Measurements from ENCODE around the gene STIP1. TPM values are rescaled to one million over a fixed set of nuclear protein-coding genes. Genes with fewer than 3 reads are reported as not detected.

Gene STIP1
- total RNA-seq: 112 and 116 TPM in 2 replicates

DNA sequence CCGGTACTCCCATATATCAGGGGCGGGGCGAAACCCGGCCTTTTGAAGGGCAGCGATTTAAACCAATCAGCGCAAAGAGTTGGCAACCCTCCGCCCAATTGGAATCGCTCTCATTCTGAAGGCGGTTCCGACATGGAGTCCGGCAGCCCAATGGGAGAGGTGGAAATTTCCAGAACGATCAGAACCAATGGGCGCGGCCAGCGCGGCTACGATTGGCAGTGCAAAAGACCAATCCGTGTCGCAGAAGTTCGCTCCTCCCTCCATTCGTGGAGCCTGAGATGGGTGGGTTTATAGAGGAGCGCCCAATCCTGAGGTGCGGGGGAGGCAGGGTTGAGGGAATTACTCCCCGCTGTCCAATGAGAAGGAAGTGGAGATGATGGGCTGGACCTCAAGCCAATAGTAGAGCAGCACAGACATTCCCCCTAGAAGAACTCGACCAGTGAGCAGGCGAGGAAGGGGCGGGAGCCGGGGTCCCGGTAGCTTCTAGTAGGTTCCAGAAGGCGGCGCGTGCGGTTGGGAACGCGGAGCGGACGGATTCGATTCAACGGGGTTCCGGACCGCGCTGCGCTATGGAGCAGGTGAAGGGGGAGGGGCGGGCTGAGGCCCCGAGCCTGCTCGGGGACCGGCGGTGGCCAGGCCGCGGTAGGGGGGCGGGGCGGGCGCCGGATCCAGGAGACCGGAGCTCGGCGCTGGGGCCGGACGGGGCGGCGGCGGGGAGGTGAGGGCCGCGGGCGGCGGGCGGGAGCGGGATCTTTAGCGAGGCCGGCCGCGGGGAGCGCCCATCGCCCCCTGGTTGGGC lies at the start of gene STIP1:
STIP1 (plus strand) TSS at position 479 of the 799 bp plus-strand sequence; CDS start at position 570, 91 bp downstream.

DNA sequence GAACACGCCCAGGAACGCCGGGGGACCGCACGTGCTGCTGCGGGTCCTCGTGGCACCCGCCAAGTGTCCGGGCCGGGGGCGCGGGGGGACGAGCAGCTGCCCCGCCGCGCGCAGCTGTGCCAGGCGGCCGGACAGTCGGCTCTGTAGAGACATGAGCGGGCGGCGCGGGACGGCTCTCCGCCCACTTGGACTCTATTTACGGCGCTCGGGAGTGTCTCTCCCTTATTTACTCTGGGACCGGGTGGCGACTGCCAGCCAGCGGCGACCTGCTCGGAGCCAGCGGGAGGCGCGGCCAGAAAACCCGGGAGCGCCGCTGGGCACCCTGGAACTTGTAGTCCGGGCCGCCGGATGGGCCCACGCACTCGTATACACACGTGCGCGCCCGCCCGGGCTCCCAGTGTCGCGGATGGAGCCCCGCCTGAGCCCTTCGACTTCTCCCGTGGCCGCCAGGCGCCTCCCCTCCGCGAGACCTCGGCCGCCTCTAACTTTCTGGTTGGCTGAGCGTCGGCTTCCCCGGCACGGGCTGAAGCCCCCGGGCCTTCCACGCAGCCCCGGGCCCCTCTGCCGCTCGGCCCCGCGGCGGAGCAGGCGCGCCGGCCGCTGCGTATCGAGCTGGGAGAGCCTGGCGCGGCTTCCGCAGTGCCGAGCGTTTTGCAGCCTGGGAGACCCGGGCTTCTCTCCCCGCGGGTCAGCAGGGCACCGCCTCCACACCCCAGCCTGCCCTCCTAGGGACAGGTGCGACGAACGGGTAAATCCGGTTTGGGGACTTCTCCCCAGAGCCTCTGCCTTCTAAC lies 19.9 kb upstream of the STIP1 start, which contains the start of gene MACROD1:
MACROD1 (minus strand) TSS at position 272 of the 794 bp plus-strand sequence; CDS start at position 153, 119 bp downstream.

DNA sequence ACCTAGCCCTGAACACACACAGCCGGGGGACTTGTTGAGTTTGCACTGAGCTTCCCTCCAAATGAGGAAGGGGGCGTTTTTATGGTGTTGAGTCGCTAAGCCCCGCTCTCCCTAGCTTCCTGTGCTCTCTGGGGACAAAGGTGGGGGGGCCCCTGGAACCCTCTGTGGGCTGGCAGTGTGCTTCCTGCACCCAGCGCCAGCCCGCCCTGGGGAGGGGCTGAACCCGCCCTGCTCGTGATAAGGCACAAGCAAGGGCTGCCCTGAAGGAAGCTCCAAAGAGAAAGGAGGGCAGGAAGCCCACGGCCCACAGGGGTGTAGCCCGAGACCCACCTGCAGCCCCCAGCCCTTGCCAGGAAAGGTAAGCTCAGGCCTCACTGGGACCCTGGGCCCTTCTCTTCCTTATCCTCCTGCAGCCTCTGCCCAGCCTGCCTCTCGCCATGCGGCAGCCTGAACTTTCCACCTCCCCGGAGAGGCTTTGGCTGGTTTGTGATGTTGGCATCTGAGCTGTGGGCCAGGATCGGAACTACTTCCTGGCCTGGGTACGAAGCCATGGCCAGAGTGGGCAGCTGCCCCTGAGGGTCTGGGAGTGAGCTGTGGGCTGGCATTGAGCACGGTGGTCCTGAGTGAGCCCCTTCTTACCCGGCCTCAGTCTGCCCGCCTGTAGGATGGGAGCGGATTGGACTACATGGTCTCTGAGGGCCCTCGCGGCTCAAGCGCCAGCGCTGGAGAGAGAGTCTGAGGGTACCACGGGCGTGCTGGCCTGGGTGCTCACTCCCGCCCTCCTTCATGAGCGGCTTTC lies 20.7 kb downstream of the STIP1 start, which contains the start of gene FERMT3:
FERMT3 (plus strand) TSS at position 265 of the 799 bp plus-strand sequence. CDS start 644 bp downstream, outside the sequence.

DNA sequence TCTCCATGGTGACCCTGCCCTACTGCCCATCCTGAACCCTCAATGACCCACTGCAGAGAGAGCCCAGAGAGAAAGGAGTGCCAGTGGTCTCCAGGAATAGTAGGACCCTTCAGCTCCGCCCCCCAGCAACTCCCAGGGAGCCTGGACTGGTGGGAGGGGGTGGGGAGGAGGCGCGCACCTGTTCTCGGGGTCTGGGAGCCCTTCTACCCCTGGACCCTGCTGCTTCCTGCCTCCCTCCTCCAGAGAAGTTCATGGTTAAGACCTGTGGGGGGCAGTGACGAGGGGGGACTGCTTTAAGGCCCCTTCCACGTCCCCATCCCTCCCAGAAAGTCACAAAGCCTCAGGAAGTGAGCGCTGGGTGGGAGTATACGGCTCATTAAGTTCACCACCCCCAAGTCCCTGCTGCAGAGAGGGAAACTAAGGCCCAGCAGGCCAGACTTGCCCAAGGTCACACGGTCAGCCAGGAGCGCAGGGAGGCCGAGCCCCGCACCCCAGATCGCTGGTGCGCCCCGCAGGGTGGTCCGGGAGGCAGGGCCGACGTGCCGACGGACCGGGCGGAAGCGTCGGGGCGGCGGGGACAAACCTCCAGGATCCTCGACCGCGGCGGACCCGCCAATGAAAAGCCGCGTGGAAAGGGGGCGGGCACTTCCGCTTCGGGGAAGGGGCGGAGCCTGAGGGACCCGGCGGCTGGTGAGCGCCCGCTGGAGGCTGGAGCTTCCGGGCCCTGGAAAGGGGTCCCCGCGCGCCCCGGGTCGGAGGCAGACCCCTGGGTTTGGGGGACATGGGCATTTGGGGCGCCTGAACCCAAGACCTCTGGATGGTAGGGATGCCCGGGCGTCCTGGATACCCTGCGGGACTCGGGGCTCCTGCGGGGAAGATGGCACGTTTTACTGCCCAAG lies 39.9 kb downstream of the STIP1 start, which contains the start of the genes NUDT22 and TRPT1:
NUDT22 (plus strand) TSS at position 667 of the 899 bp plus-strand sequence. CDS start 379 bp downstream, outside the sequence.
TRPT1 (minus strand) TSS at position 579 of the 899 bp plus-strand sequence; CDS start at position 253, 326 bp downstream.

DNA sequence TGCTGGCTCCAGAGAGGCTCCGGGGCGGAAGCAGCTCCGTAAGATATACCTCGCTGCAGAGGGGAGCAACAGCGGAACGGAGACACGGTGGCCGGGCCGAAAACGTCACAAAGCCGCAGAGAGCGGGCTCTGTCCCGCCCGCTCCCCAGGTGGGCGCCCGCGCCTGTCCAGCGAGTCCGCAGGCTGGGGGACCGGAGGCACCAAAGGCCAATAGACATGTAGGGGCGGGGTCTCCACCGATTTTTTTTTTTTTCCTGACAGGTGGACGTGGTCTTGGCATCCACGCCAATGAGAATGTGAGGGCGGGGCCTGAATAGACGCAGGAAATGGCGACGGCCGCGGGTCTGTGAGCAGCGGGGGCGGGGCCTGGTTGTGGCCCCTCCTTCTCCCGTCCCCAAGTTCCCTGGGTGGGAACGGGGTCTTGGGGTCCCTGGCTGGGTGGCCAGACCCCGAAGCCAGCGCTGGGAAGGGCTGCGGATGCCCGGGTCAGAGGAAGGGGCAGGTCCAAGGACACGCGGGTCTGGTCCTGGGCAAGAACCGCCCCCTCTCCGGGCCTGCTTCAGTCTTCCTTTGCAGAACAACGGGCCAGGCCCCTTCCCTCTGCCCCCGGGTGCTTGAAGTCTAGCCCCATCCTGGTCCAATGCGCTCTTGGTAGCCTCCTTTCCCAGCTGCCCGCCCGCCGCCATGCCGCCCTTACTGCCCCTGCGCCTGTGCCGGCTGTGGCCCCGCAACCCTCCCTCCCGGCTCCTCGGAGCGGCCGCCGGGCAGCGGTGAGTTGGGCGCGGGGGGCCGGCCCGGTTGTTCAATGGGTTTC lies 44.4 kb downstream of the STIP1 start, which contains the start of gene DNAJC4:
DNAJC4 (plus strand) TSS at position 378 of the 814 bp plus-strand sequence; CDS start at position 685, 307 bp downstream.

DNA sequence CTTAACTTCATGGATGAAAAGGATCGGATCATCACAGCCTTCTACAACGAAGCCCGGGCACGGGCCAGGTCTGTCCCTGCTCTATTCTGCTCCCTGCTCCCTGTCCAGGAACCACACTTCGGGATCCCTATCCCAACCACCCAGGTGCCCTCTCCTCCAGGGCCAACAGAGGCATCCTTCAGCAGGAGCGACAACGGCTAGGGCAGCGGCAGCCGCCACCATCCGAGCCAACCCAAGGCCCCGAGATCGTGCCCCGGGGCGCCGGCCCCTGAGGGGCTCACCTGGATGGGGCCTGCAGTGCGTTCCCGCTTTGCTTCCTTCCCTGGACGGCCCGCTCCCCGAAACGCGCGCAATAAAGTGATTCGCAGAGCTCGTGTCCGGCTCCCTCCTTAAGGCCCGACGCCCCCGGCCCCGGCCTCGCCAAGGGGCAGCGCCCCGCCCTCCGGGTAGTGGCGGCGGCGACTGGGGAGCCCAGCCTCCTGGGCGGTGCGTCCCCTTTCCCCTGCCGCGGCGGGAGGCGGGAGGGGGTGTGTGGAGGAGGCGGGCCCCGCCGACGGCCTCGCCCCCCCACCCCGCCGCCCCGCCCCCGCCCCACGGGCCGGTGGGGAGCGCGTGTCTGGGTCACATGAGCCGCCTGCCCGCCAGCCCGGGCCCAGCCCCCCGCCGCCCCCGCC lies 48.1 kb downstream of the STIP1 start, which contains the start of gene VEGFB:
VEGFB (plus strand) TSS at position 672 of the 674 bp plus-strand sequence. CDS start 250 bp downstream, outside the sequence.

DNA sequence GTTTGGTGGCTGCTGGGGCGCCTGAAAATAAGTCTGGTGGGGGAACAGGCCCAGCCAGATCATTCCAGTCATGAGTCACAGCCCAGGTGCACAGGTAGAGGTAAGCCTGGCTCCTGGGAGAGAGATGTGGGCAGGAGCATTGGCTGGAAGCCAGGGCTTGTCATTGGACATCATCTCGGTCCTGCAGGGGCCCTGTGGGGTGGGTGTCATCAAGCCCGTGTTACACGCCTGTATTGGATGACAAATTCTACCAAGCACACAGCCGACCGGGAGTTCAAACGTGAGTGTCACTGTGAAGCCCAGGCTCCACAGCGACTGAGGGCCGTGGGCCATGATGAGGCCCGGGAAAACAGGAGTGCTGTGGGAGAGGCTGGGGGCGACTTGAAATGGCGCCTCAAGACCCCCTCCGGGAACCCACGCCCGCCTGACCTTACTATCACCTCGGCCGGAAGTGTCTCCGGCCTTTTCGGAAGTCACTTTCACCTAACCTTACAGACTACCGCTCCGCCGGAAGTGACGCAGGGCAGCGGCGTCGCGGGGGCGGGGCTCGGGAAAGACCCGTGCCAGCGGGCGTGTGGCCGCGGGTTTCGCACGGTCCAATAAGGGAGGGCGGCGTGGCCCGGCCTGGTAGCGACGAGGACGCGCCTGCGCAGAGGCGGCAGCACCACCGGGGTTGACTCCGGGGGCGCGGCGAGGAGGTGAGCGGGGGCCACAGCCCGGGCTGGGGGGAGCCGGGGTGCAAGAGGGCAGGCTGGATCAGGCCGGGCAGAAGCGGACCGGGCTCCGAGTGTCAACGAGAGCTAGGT lies 54.7 kb downstream of the STIP1 start, which contains the start of gene FKBP2:
FKBP2 (plus strand) TSS at position 661 of the 806 bp plus-strand sequence. CDS start 1,293 bp downstream, outside the sequence.

DNA sequence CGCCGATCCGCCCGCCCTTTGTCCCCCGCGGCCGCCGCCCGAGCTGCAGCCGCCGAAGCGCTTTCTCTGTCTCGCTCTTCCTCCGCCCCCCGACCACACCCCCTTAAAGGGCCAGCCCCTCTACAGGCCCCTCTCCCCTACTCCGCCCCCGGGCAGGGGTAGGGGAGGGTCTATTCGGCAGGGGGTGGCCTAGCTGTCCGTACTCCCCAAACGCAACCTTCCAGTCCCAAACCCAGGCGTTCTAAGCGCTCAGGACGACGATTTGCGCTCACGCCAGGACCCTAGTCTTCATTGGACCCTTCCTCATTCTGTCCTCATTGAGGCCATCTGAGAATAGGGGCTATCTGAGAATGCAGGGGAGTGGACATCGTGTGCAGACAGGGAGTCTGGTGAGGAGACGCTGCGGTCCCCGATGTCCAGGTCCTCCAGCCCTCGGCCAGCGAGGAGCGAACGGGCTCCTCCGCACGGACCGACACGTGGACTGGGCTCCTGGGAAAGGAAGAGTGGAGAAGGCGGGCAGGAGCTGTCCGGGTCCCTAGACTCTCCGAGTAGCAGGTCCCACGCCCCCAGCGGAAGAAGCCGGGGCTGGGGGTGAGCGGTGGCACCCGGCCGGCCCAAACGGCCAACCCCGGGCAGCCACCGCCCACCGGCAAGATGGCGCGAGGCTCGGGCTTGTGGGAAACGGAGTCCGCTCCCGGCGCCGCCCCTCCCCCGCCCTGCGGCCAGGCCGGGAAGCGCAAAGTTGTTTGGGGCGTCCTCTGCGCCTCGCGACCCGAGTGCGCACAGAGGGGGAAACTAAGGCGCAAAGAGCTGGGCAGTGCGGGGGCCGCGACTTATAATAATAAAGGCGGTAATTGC lies 61.1 kb downstream of the STIP1 start, which contains the start of gene PPP1R14B:
PPP1R14B (minus strand) TSS at position 73 of the 858 bp plus-strand sequence. CDS start 270 bp downstream, outside the sequence.

DNA sequence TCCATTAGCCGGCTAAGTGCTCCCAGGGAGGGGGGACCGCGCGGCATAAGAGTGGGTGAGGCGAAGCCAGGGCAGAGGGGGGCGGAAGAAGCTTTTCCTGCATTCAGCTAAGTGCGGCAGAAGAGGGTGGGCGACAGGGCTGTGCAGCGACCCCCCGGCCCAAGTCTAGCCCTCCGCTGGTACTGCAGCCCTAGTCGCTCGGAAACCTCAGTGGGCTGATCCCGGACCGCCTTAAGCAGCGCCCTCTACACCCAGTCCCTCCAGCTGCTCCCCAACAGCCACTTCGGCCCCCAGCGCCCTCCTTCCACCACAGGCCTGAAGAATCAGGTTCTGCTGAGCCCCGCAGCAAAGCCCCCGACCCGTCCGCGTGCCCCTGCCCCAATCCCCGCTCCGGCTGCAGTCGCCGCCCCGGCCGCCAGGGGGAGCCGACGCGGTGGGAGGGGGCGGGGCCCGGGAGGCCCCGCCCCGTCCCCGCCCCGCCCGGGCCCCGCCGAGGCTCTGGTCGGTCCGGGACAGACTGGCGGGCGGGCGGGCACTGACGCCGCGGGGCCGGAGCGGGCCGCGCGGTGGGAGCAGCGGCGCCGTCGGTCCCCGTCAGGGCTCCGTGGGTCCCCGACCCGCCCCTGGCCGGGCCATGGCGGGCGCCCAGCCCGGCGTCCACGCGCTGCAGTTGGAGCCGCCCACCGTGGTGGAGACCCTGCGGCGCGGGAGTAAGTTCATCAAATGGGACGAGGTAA lies 65.2 kb downstream of the STIP1 start, which contains the start of gene PLCB3:
PLCB3 (plus strand) TSS at position 515 of the 737 bp plus-strand sequence; CDS start at position 635, 120 bp downstream.

Other genes starting within 250 kb of the STIP1 start
- gene NAA40, start 247.2 kb upstream of the STIP1 start, total RNA-seq: 9.8 and 10.5 TPM in 2 replicates
- 222 and 267 TPM in 2 replicates for gene COX8A, start 211.6 kb upstream of the STIP1 start, total RNA-seq
- gene OTUB1, start 199.7 kb upstream of the STIP1 start, total RNA-seq: 45.6 and 46.7 TPM in 2 replicates
- not detected in 2 replicates for gene FLRT1, start 150.2 kb upstream of the STIP1 start, total RNA-seq
- gene MACROD1, start 20.1 kb upstream of the STIP1 start, total RNA-seq: 19.3 and 22.3 TPM in 2 replicates
- gene FERMT3, start 20.6 kb downstream of the STIP1 start, total RNA-seq: 7.2 and 9.3 TPM in 2 replicates
- gene TRPT1, start 40.0 kb downstream of the STIP1 start, total RNA-seq: 19.5 and 25.5 TPM in 2 replicates
- gene NUDT22, start 40.1 kb downstream of the STIP1 start, total RNA-seq: 27.1 and 40.1 TPM in 2 replicates
- gene DNAJC4, start 44.4 kb downstream of the STIP1 start, total RNA-seq: 13.8 and 14.1 TPM in 2 replicates
- 13.7 and 19.8 TPM in 2 replicates for gene VEGFB, start 48.4 kb downstream of the STIP1 start, total RNA-seq
- gene FKBP2, start 54.9 kb downstream of the STIP1 start, total RNA-seq: 71.8 and 72.9 TPM in 2 replicates
- gene PPP1R14B, start 60.8 kb downstream of the STIP1 start, total RNA-seq: 89.6 and 110 TPM in 2 replicates
- 14.6 and 15.3 TPM in 2 replicates for gene PLCB3, start 65.4 kb downstream of the STIP1 start, total RNA-seq
- gene BAD, start 98.5 kb downstream of the STIP1 start, total RNA-seq: 46.2 and 69.0 TPM in 2 replicates
- 6.0 and 7.7 TPM in 2 replicates for gene GPR137, start 99.7 kb downstream of the STIP1 start, total RNA-seq
- not detected in 2 replicates for gene KCNK4, start 105.1 kb downstream of the STIP1 start, total RNA-seq
- 0.11 TPM in 1 of 2 replicates, not detected in the other for gene CATSPERZ, start 114.2 kb downstream of the STIP1 start, total RNA-seq
- 42.8 and 56.0 TPM in 2 replicates for gene ESRRA, start 119.4 kb downstream of the STIP1 start, total RNA-seq
- 231 and 235 TPM in 2 replicates for gene TRMT112, start 131.4 kb downstream of the STIP1 start, total RNA-seq
- 194 and 276 TPM in 2 replicates for gene PRDX5, start 131.9 kb downstream of the STIP1 start, total RNA-seq
- gene CCDC88B, start 154.0 kb downstream of the STIP1 start, total RNA-seq: 1.0 and 1.5 TPM in 2 replicates
- gene RPS6KA4, start 173.0 kb downstream of the STIP1 start, total RNA-seq: 25.1 and 26.0 TPM in 2 replicates

Measured in dermis lymphatic vessel endothelial cell (primary cell).